SK-N-MC (cell line): ENCODE results near the gene CGREF1.

Source experiments
- EZH2 ChIP-seq: fragments of 200-600 bp; sonication (generic); IDR thresholded peaks from one replicate; pipeline ENCODE4 v1.6.1; 2017; ENCODE audit warnings: antibody characterized with exemption
- FOXP2 ChIP-seq: optimal IDR thresholded peaks from 2 replicates; pipeline ENCODE3; 2011; ENCODE audit warnings: mild to moderate bottlenecking, moderate library complexity; ENCODE audit not compliant: insufficient read depth; ENCODE audit errors: extremely low read length, control extremely low read depth
- POLR2AphosphoS5 ChIP-seq: IDR thresholded peaks from 2 replicates; pipeline ENCODE4 v1.6.1; 2012; ENCODE audit warnings: mild to moderate bottlenecking, low read depth, low read length, borderline replicate concordance

DNA sequence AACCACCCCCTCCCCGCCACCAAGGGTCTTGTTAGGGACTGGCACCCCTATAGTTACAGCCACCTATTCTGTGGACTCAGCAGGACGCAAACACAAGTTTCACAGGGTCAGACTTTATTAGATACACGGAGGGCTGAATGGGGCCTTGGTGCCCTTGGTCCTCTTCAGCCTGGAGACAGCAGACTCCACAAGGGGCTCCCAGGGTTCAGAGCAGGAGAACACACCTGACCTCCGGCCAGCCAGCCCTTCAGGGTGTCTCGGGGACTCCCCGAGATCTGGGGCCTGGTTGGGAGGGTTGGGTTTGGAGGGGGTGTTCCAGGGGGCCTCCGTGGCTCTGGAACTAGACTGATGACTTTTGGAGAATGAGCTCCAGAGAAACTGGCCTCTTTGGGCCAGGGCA, 17.8 kb upstream of the CGREF1 start:
- no peak for TF ChIP-seq EZH2
- no peak for TF ChIP-seq POLR2AphosphoS5
- TF ChIP-seq FOXP2: no peak
